HEK293 (cell line): Measurements from ENCODE around the gene ZNF821.

Experiments
- CTCF ChIA-PET: fragments of 350-600 bp; formaldehyde crosslinking; extraction: SDS; loops from one replicate; lab custom pipeline; 2021; ENCODE audit warnings: antibody characterized with exemption; lab: Yijun Ruan, JAX
- POLR2A ChIA-PET: fragments of 300-600 bp; formaldehyde crosslinking; extraction: SDS; loops from one replicate; lab custom pipeline; 2020; ENCODE audit warnings: antibody characterized with exemption, inconsistent platforms; lab: Yijun Ruan, JAX
- H3K27ac ChIP-seq: fragments of 200-500 bp; sonication (Bioruptor generic); 2 replicates; pipeline ENCODE4 v1.5.1; 2014; ENCODE audit warnings: low read depth, low read length, control low read depth, inconsistent platforms; ENCODE audit errors: extremely low read depth
- H3K36me3 ChIP-seq, 2 experiments: fragments of 200-500 bp in 1 of 2; sonication (Bioruptor generic) in 1 of 2; 1 replicate in 1 of 2; 2 replicates in 1 of 2; pipeline ENCODE4 v1.5.1; 2014 to 2017; ENCODE audit warnings: inconsistent platforms in 2 of 2, low read length in 2 of 2; ENCODE audit not compliant: control insufficient read depth in 2 of 2, insufficient read depth in 1 of 2
- H3K4me1 ChIP-seq: fragments of 200-500 bp; sonication (Bioruptor generic); 2 replicates; pipeline ENCODE4 v1.5.1; 2014; ENCODE audit warnings: mild to moderate bottlenecking, low read length, inconsistent platforms; ENCODE audit not compliant: control insufficient read depth, insufficient read depth
- H3K4me3 ChIP-seq: 2 replicates; pipeline ENCODE4 v1.5.1; 2011; ENCODE audit warnings: low read depth, mild to moderate bottlenecking, control low read depth, low read length, moderate library complexity
- H3K9me3 ChIP-seq: fragments of 200-500 bp; sonication (Bioruptor generic); 2 replicates; pipeline ENCODE4 v1.5.1; 2014; ENCODE audit warnings: low read depth, low read length, inconsistent platforms; ENCODE audit not compliant: control insufficient read depth, insufficient read depth
- ATF2 ChIP-seq: fragments of 450-650 bp; formaldehyde crosslinking; IDR thresholded peaks from 2 replicates; pipeline ENCODE4 v1.5.1; 2016; ENCODE audit warnings: missing biosample characterization, missing genetic modification characterization, low read depth
- BCL11A ChIP-seq: fragments of 450-650 bp; formaldehyde crosslinking; IDR thresholded peaks from 2 replicates; pipeline ENCODE4 v1.5.1; 2016; ENCODE audit warnings: low read depth, missing biosample characterization, missing genetic modification characterization
- GLIS2 ChIP-seq: fragments of 450-650 bp; formaldehyde crosslinking; IDR thresholded peaks from 2 replicates; pipeline ENCODE4 v1.5.1; 2016; ENCODE audit warnings: missing biosample characterization, missing genetic modification characterization
- INSM2 ChIP-seq: fragments of 450-650 bp; formaldehyde crosslinking; IDR thresholded peaks from 2 replicates; pipeline ENCODE4 v1.5.1; 2016; ENCODE audit warnings: missing biosample characterization, missing genetic modification characterization
- KLF10 ChIP-seq: fragments of 450-650 bp; IDR thresholded peaks from 2 replicates; pipeline ENCODE4 v1.5.1; 2018; ENCODE audit warnings: missing biosample characterization, mild to moderate bottlenecking, missing genetic modification characterization
- KLF8 ChIP-seq: fragments of 450-650 bp; formaldehyde crosslinking; IDR thresholded peaks from 2 replicates; pipeline ENCODE4 v1.5.1; 2016; ENCODE audit warnings: missing biosample characterization, missing genetic modification characterization
- KLF9 ChIP-seq: fragments of 450-650 bp; formaldehyde crosslinking; IDR thresholded peaks from 2 replicates; pipeline ENCODE4 v1.5.1; 2016; ENCODE audit warnings: missing biosample characterization, missing genetic modification characterization, low read depth
- MZF1 ChIP-seq: fragments of 450-650 bp; formaldehyde crosslinking; IDR thresholded peaks from 2 replicates; pipeline ENCODE4 v1.5.1; 2017; ENCODE audit warnings: missing biosample characterization, missing genetic modification characterization, borderline replicate concordance
- OSR2 ChIP-seq: fragments of 450-650 bp; formaldehyde crosslinking; IDR thresholded peaks from 2 replicates; pipeline ENCODE4 v1.5.1; 2016; ENCODE audit warnings: missing biosample characterization, missing genetic modification characterization
- TRIM28 ChIP-seq: IDR thresholded peaks from 2 replicates; pipeline ENCODE4 v1.6.1; 2011; ENCODE audit warnings: low read length, control low read depth, borderline replicate concordance
- ZBTB6 ChIP-seq: fragments of 450-650 bp; formaldehyde crosslinking; IDR thresholded peaks from 2 replicates; pipeline ENCODE4 v1.5.1; 2017; ENCODE audit warnings: missing biosample characterization, missing genetic modification characterization
- ZEB2 ChIP-seq: fragments of 450-650 bp; formaldehyde crosslinking; IDR thresholded peaks from 2 replicates; pipeline ENCODE4 v1.5.1; 2016; ENCODE audit warnings: missing biosample characterization, missing genetic modification characterization
- ZFHX2 ChIP-seq: fragments of 450-650 bp; formaldehyde crosslinking; conservative IDR thresholded peaks from 2 replicates; pipeline ENCODE4 v1.5.1; 2016; ENCODE audit warnings: missing biosample characterization, missing genetic modification characterization
- ZNF132 ChIP-seq: fragments of 450-650 bp; formaldehyde crosslinking; IDR thresholded peaks from 2 replicates; pipeline ENCODE4 v1.5.1; 2017; ENCODE audit warnings: missing biosample characterization, missing genetic modification characterization, borderline replicate concordance
- ZNF184 ChIP-seq: fragments of 450-650 bp; IDR thresholded peaks from 2 replicates; pipeline ENCODE4 v1.5.1; 2018; ENCODE audit warnings: missing biosample characterization, mild to moderate bottlenecking, missing genetic modification characterization
- ZNF239 ChIP-seq: fragments of 450-650 bp; formaldehyde crosslinking; IDR thresholded peaks from 2 replicates; pipeline ENCODE4 v1.5.1; 2016; ENCODE audit warnings: missing biosample characterization, missing genetic modification characterization
- ZNF548 ChIP-seq: fragments of 450-650 bp; formaldehyde crosslinking; IDR thresholded peaks from 2 replicates; pipeline ENCODE4 v1.5.1; 2016; ENCODE audit warnings: missing biosample characterization, missing genetic modification characterization
- ZNF549 ChIP-seq: fragments of 450-650 bp; IDR thresholded peaks from 2 replicates; pipeline ENCODE4 v1.5.1; 2018; ENCODE audit warnings: missing biosample characterization, missing genetic modification characterization, mild to moderate bottlenecking, inconsistent platforms, moderate library complexity
- ZNF747 ChIP-seq: fragments of 450-650 bp; formaldehyde crosslinking; IDR thresholded peaks from 2 replicates; pipeline ENCODE4 v1.5.1; 2016; ENCODE audit warnings: missing biosample characterization, missing genetic modification characterization

Gene ZNF821

GRCh38 chr16:71878911-71879310 is 5.1 kb downstream of the ZNF821 start:
- no peak overlapping the region for H3K27ac ChIP-seq
- TF ChIP-seq KLF10 (tag by site-specific recombination): no peak
- no peak for TF ChIP-seq ZNF747 (tag by site-specific recombination)
- TF ChIP-seq TRIM28: no peak
- TF ChIP-seq OSR2 (tag by site-specific recombination): no peak
- TF ChIP-seq ZNF548: no peak
- TF ChIP-seq MZF1 (tag by site-specific recombination): no peak
- TF ChIP-seq BCL11A (tag by site-specific recombination): no peak
- TF ChIP-seq INSM2 (tag by site-specific recombination): no peak
- no peak for TF ChIP-seq KLF8
- H3K4me1 ChIP-seq: 0 out of 2 replicates have a peak, but pooled peaks cover 2% of the 10 kb centered on the region
- ChIA-PET POLR2A (no interaction called here), CTCF (no interaction called here)
- peaks cover 31 to 59% of the 10 kb centered on the region in 2 experiments for H3K36me3 ChIP-seq
- no peak overlapping the region for H3K4me3 ChIP-seq
- no peaks in the 10 kb centered on the region for H3K9me3 ChIP-seq

GRCh38 chr16:71873199-71873598 is 10.8 kb downstream of the ZNF821 start:
- Histone ChIP-seq H3K27ac (no peak overlapping the region), H3K9me3 (no peaks in the 10 kb centered on the region), H3K4me1 (no peaks in the 10 kb centered on the region), H3K36me3 (peaks cover 27 to 44% of the 10 kb centered on the region in 2 experiments), H3K4me3 (no peak overlapping the region)
- TF ChIP-seq ZNF239: no peak
- no peak for TF ChIP-seq KLF9 (tag by site-specific recombination)
- ChIA-PET POLR2A (no interaction called here), CTCF (interaction anchor here (1.8 to 2.7 kb wide), 2 partner anchors 9 to 88 kb away, joined by 4 to 29 read pairs; no protein-coding TSS in a partner anchor)

GRCh38 chr16:71870818-71871217 is 13.2 kb downstream of the ZNF821 start:
- TF ChIP-seq ZEB2: no peak
- no peak for TF ChIP-seq ZFHX2 (tag by site-specific recombination)
- TF ChIP-seq GLIS2 (tag by site-specific recombination): no peak
- no peak for TF ChIP-seq ATF2 (tag by site-specific recombination)
- no peak for TF ChIP-seq ZBTB6 (tag by site-specific recombination)
- no peak for TF ChIP-seq ZNF184 (tag by site-specific recombination)
- no peak for TF ChIP-seq ZNF549
- no peak for TF ChIP-seq ZNF132 (tag by site-specific recombination)
- TF ChIP-seq, all 188 proteins: peak for 0
- Histone ChIP-seq H3K27ac (no peak overlapping the region), H3K4me1 (no peaks in the 10 kb centered on the region), H3K9me3 (no peaks in the 10 kb centered on the region), H3K4me3 (no peak overlapping the region), H3K36me3 (peaks cover 13 to 46% of the 10 kb centered on the region in 2 experiments)
- POLR2A ChIA-PET: no interaction called here
- CTCF ChIA-PET: interaction anchor here (0.7 to 3.2 kb wide), 3 partner anchors 10 to 12 kb away, joined by 3 to 19 read pairs (median 3); no protein-coding TSS in a partner anchor
